NCI-H82 (cell line): Measurements from ENCODE around the gene LCMT2.

ENCODE experiments used
- DNase-seq: peaks from one replicate; lab custom pipeline; 2025; lab: John Stamatoyannopoulos, UW

LCMT2 gene

GRCh38 chr15:43275740-43276562, 54.4 kb downstream of the LCMT2 start:
- DNase-seq = no peak

GRCh38 chr15:43274136-43274535, 56.2 kb downstream of the LCMT2 start:
- DNase-seq = no peak
